ENCODE data around the gene GLI1.
A peak's percentile ranks its signal among the peaks of the same experiment; 100 is the strongest.
"Not testable (repeated sequence)": the region's sequence is repeated elsewhere in the genome, so short reads cannot be mapped to it uniquely, and the experiment has no call there.

The GLI1 gene

GRCh38 chr12:57476993-57477709, 17.6 kb downstream of the GLI1 start:
- no peak for DNase-seq

GRCh38 chr12:57477710-57478681, 18.4 kb downstream of the GLI1 start:
- DNase-seq: no peak

- DNase-seq: no peak
These were observed 19.4 kb downstream of the GLI1 start for GRCh38 chr12:57479043-57479375.

GRCh38 chr12:57479376-57480115, 20.0 kb downstream of the GLI1 start, which contains the start of gene ARHGAP9:
Gene ARHGAP9, minus strand, starts transcription at chr12:57479866. Its CDS starts 460 bp downstream, at chr12:57479406.
- DNase-seq: no peak

- no peak for DNase-seq
These were observed 22.1 kb downstream of the GLI1 start for GRCh38 chr12:57481671-57482070.

- DNase-seq: no peak
These were observed 23.9 kb downstream of the GLI1 start for GRCh38 chr12:57483466-57483865.

- no peak for DNase-seq
These were observed 26.1 kb downstream of the GLI1 start for GRCh38 chr12:57485695-57486094.

GRCh38 chr12:57487055-57487596, 27.5 kb downstream of the GLI1 start:
- DNase-seq: no peak

GRCh38 chr12:57487597-57488401, 28.2 kb downstream of the GLI1 start, which contains the start of gene MARS1:
Gene MARS1, plus strand, starts transcription at chr12:57488068. Its CDS starts 23 bp downstream, at chr12:57488091.
- peak; percentile 99 for DNase-seq

GRCh38 chr12:57488402-57489156, 29.0 kb downstream of the GLI1 start:
- DNase-seq: peak; percentile 46

GRCh38 chr12:57489157-57489641, 29.6 kb downstream of the GLI1 start:
- no peak for DNase-seq

- no peak for DNase-seq
These were observed 30.5 kb downstream of the GLI1 start for GRCh38 chr12:57490126-57490525.

GRCh38 chr12:57491393-57492280, 32.1 kb downstream of the GLI1 start:
- DNase-seq: no peak

- not testable (repeated sequence) for DNase-seq
These were observed 35.6 kb downstream of the GLI1 start for GRCh38 chr12:57495051-57495701.

GRCh38 chr12:57496822-57497221, 37.2 kb downstream of the GLI1 start:
- no peak for DNase-seq

GRCh38 chr12:57497223-57498131, 37.9 kb downstream of the GLI1 start:
- no peak for DNase-seq

GRCh38 chr12:57498132-57498502, 38.5 kb downstream of the GLI1 start:
- no peak for DNase-seq

- DNase-seq: no peak
These were observed 39.0 kb downstream of the GLI1 start for GRCh38 chr12:57498571-57498970.

All from NCI-H69 (cell line).